Activated CD8-positive, alpha-beta memory T cell treated with anti-CD3 and anti-CD28 coated beads for 36 hours (primary cell): ENCODE data around the gene ANKRD13C. TPM values are rescaled to one million over a fixed set of nuclear protein-coding genes. Genes with fewer than 3 reads are reported as not detected.
"Not testable (repeated sequence)": the region's sequence is repeated elsewhere in the genome, so short reads cannot be mapped to it uniquely, and the experiment has no call there.

ENCODE experiments used
- CTCF ChIA-PET: fragments of 350-600 bp; sonication (Branson Sonifier 250); formaldehyde crosslinking; loops from one replicate; lab custom pipeline; 2021; ENCODE audit warnings: antibody characterized with exemption; lab: Charles Lee
- POLR2A ChIA-PET: fragments of 350-600 bp; sonication (Branson Sonifier 250); formaldehyde crosslinking; loops from one replicate; lab custom pipeline; 2021; ENCODE audit warnings: antibody characterized with exemption; lab: Charles Lee
- total RNA-seq, 2 experiments: library from RNA; stranded (reverse); gene quantifications; one replicate each; pipeline ENCODE4 v1.2.3, GENCODE V29; 2021

Gene ANKRD13C
- total RNA-seq, 2 experiments from 2014 or later: 22.2 to 24.8 TPM

DNA sequence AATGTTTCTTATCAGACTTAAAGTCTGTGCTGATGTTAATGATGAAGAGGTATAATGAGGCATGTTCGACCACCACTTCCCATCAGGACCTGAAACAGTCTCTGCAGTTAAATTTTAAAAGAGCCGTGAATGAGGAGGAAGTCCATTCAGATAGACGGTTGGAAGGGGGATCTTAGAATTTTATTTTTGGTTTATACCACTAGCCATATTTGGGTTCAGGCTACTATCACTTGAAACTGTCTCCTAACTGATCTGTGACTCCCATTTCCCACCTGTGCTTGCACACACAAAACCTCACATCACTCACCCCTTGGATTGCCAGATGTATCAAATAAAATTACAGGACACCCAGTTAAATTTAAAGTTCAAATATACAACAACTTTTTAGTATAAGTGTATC lies 9.9 kb upstream of the ANKRD13C start:
- CTCF ChIA-PET: no interaction called here
- POLR2A ChIA-PET: no interaction called here

DNA sequence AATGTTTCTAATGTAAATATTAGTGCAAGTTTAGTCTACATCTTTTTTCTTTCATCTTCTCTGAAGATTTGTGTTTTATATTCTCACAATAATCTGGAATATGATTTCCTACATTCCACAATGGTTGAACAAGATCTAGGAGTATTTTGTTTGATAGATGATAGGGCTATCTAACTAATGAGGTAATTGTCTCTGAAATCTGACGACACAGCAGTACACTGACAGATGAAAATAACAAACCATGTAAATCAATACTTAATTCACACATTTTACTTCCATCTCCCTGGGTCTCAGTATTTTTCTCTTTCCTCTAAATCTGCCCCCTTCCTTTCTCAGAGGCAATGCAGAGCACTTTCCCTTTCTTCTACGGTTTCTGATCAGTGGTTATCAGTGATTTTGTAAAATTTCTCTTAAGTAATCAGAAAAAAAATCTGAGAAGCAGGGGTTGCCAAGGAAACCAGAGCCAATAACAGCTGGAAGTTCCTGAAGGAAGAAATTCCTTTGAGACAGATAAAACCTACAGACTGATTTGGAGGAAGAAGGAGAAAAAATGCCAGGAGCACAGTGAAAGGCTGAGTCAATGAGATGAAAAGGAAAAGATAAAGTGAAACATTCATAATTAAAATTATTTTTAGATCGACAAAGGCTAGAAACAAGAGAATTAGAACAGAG lies 7.3 kb upstream of the ANKRD13C start:
- CTCF ChIA-PET: no interaction called here
- POLR2A ChIA-PET: interaction anchor here (1.2 kb wide), 1 partner anchor 7 kb away, joined by 3 read pairs; the partner anchor contains the start of gene ANKRD13C

DNA sequence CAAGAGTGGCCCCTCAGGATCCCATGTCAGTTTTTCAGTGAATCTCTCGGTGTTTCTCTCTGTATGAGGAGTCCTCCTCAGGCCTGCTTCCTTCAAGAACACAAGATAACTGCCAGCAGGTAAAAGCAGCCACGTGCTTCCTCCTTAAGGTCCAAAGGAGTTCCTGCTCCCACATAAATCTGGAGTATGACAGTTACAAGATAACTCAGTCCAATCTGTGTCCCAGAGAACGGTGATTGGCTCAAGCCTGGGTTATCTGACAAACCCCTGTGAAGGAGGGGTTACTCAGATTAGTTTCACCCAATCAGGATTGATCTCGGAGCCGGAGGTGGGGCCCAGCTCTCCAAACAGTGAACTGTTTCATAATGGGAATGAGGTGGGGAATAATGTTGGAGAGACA lies 5.8 kb upstream of the ANKRD13C start:
- ChIA-PET CTCF (no interaction called here), POLR2A (no interaction called here)

GRCh38 chr1:70358921-70359564 lies 4.5 kb upstream of the ANKRD13C start:
- CTCF ChIA-PET: no interaction called here
- POLR2A ChIA-PET: no interaction called here

- POLR2A ChIA-PET: interaction anchor here (3.6 kb wide), 1 partner anchor 56 kb away, joined by 51 read pairs; the partner anchor contains the start of gene CTH
- CTCF ChIA-PET: no interaction called here
These were observed 1.4 kb upstream of the ANKRD13C start for GRCh38 chr1:70355920-70356319.

DNA sequence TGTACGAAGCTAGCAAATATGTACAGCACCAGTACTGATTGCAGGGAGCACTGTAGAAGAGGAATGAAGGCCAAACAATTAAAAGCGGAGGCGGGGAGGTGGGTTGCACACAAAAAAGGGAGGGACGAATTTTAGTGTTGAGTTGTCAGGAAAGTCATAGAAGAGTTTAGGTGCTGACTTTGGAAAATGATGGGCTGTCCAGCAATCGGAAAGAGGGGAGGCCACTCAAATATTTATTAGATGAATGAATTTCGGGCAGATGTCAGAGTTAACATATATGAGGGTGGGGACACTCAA lies 537 bp upstream of the ANKRD13C start:
- ChIA-PET POLR2A (interaction anchor here (0.8 to 3.6 kb wide), 4 partner anchors 8 to 134 kb away, joined by 3 to 51 read pairs (median 8); partner anchors contain the start of genes CTH and SRSF11), CTCF (interaction anchor here (0.9 kb wide), 1 partner anchor 56 kb away, joined by 3 read pairs; the partner anchor contains the start of gene CTH)

GRCh38 chr1:70353601-70354331 lies 756 bp downstream of the ANKRD13C start:
- CTCF ChIA-PET: interaction anchor here (0.6 to 1.2 kb wide), 3 partner anchors 19 to 133 kb away, joined by 3 to 4 read pairs (median 3); partner anchors contain the start of genes CTH and SRSF11
- POLR2A ChIA-PET: interaction anchor here (0.6 to 3.6 kb wide), 5 partner anchors 9 to 132 kb away, joined by 3 to 51 read pairs (median 4); partner anchors contain the start of genes CTH and SRSF11

DNA sequence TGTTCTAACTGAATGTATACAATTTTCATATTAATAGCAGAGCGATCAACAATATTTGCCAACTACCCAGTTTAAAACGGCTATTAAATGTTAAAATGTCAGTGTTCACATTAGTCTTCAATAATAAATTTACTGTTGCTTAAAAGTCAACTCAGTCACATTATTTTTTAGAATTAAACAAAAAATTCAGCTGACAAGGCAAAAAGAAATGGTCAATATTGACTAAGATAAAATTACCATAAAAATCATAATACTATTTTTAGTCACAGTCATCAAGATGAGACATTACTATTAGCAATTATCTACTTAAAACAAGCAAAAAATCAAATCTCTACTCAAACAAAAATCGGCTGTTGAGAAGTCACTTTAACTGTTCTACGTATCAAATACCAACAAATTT lies 1.5 kb downstream of the ANKRD13C start:
- CTCF ChIA-PET: no interaction called here
- POLR2A ChIA-PET: interaction anchor here (2.5 to 3.6 kb wide), 2 partner anchors 59 to 132 kb away, joined by 10 to 51 read pairs; partner anchors contain the start of genes CTH and SRSF11

- CTCF ChIA-PET, POLR2A ChIA-PET: not testable (repeated sequence)
These were observed 4.7 kb downstream of the ANKRD13C start for GRCh38 chr1:70349799-70350198.

DNA sequence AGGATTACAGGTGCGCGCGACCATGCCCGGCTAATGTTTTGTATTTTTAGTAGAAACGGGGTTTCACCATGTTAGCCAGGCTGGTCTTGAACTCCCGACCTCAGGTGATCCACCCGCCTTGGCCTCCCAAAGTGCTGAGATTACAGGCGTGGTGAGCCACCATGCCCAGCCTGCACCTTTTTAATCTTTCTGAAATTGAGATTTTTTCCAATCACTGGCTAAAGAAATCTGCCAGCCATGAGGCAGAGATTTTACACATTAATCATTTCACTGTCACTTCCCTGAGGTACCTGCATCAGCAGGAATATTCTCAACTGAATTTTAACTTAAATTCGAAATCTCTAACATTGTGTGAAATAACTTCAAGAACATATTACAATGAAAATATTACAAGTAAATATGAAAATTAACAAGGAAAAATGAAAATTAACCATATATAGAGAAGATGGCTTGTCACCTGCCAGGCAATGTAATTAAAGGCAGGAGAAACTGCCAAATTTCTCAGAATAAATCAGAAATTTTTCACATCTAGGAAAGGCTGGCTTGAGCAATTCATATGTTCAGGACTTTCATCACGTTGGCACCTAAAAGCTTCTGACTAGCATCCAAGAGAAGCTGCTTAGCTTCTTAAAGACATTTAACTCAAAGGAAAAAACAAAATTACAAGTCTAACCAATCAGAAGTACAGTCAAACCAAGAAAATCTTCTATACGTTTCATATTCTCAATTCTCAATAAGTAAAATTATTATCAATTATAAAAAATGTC lies 5.9 kb downstream of the ANKRD13C start:
- POLR2A ChIA-PET: no interaction called here
- CTCF ChIA-PET: no interaction called here

GRCh38 chr1:70339644-70340043 lies 14.9 kb downstream of the ANKRD13C start:
- POLR2A ChIA-PET, CTCF ChIA-PET: not testable (repeated sequence)

GRCh38 chr1:70336050-70336449 lies 18.5 kb downstream of the ANKRD13C start:
- ChIA-PET CTCF (no interaction called here), POLR2A (no interaction called here)

GRCh38 chr1:70334436-70334835 lies 20.1 kb downstream of the ANKRD13C start:
- POLR2A ChIA-PET: no interaction called here

DNA sequence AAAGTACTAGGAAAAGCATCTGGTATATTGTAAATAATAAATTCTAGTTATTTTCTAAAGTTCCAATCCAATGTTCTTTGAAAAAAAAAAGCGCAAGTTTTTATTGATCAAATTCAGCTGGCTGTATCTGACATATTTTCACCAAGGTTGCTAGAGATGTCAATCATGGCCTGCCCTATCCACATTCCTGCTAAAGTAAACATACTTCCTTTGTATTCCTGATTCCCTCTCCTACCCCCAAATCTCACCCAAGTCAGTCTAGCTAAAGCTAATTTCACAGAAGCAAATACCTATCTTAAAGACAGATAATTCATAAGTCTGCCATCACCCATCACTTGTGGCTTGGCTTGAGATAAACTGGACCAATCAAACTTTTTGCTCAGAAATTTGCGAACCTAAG lies 21.3 kb downstream of the ANKRD13C start:
- ChIA-PET POLR2A (no interaction called here), CTCF (no interaction called here)

More at GRCh38 chr1:70334436-70334835, 20.1 kb downstream of the ANKRD13C start:
- CTCF ChIA-PET: interaction anchor here (0.7 kb wide), 1 partner anchor 19 kb away, joined by 3 read pairs; no protein-coding TSS in a partner anchor

DNA sequence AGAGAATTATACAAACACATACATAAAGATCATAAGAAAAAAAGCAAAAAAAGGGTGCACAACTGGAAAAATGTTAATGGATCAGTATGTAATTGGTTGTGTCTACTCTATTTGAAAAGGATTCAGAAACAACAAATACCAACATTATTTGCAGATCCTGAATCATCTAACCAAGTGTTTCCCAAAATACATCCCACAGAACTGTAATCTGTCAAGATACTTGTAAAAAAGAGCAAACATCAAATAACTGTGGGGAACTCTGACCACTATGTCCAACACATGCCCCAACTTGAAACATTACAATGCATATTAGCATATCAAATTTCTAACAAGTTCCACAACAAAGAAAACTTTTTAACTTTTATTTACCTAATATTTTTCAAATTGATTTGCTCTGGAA lies 22.6 kb downstream of the ANKRD13C start:
- CTCF ChIA-PET: no interaction called here
- POLR2A ChIA-PET: no interaction called here

DNA sequence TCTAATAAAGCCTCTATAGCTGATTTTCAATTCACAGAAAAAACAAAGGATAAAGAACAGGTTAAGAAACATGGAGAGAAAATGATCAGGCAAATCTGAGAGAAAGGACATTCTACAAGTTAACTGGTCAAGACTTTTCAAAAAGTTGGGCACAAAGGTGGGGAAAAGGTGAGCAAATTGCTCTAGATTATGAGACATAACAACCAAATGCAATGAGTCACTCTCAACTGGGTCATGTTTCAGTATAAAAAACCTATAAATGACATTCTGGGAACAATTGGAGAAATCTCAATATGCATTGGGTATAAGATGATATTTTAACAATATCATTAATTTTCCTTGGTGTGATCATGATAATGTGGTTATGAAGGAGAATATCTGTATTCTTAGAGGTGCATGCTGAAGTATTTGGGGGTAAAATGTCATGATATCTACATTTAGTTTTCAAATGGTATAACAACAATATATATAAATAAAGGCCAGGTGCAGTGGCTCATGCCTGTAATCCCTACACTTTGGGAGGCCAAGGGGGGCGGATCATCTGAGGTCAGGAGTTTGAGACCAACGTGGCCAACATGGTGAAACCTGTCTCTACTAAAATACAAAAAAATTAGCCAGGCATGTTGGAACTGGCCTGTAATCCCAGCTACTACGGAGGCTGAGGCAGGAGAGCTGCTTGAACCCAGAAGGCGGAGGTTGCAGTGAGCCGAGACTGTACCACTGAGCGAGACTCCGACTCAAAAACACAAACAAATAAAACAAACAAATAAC lies 27.0 kb downstream of the ANKRD13C start:
- ChIA-PET CTCF (no interaction called here), POLR2A (interaction anchor here (0.6 kb wide), 1 partner anchor 111 kb away, joined by 3 read pairs; no protein-coding TSS in a partner anchor)

DNA sequence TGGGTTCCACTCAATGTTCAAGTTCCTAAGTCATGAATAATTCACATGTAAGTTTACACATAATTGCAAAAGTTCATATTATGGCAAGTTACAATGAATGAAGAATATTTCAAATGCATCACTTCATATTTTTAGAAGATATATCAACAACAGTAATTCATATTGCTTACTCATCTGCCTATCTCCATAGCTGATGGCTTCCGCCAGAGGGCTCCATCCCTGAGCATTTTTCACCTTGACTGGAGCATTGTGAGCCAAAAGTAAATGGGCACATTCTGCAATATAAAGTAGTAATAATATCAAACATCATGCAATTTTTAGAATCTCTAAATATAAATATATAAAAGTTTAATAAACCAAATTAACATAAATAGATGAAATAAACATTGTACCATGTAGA lies 29.8 kb downstream of the ANKRD13C start:
- CTCF ChIA-PET: no interaction called here

DNA sequence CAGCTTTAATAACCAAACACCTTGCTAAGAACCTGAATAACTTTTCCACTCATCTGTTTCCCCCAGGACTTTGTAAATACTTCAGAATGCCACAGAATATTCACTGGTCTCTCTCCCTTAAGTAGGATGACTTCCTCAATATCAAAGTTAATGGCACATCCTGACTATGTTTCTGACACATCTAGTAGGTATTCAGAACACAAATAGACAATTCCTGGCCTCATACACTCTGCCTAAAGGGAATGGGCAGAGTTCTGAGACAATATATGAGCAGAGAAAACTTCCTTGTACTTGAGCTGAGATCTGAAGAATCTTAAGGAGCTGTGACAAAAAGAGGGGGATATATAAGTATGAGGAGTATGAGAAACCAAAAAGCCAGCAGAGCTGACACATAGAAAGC lies 34.8 kb downstream of the ANKRD13C start:
- ChIA-PET POLR2A (no interaction called here), CTCF (no interaction called here)

More for the DNA sequence above, 29.8 kb downstream of the ANKRD13C start:
- POLR2A ChIA-PET: no interaction called here
